Umbilical cord (tissue), 2 donors: ENCODE data around the gene CD4. TPM values are rescaled to one million over a fixed set of nuclear protein-coding genes. Genes with fewer than 3 reads are reported as not detected.
"Not testable (repeated sequence)": the region's sequence is repeated elsewhere in the genome, so short reads cannot be mapped to it uniquely, and the experiment has no call there.

ENCODE experiments used
- DNase-seq: peaks from one replicate; pipeline ENCODE4 v3.0.0-alpha.2; 2015; ENCODE audit warnings: low spot score
- total RNA-seq: library from RNA; depleted of rRNA; stranded (reverse); fragments of >200 nt; gene quantifications from one replicate; pipeline ENCODE4 v1.2.3, GENCODE V29; 2014; ENCODE audit warnings: low replicate concordance; ENCODE audit not compliant: insufficient read depth

The CD4 gene
- 10.4 TPM for total RNA-seq

DNA sequence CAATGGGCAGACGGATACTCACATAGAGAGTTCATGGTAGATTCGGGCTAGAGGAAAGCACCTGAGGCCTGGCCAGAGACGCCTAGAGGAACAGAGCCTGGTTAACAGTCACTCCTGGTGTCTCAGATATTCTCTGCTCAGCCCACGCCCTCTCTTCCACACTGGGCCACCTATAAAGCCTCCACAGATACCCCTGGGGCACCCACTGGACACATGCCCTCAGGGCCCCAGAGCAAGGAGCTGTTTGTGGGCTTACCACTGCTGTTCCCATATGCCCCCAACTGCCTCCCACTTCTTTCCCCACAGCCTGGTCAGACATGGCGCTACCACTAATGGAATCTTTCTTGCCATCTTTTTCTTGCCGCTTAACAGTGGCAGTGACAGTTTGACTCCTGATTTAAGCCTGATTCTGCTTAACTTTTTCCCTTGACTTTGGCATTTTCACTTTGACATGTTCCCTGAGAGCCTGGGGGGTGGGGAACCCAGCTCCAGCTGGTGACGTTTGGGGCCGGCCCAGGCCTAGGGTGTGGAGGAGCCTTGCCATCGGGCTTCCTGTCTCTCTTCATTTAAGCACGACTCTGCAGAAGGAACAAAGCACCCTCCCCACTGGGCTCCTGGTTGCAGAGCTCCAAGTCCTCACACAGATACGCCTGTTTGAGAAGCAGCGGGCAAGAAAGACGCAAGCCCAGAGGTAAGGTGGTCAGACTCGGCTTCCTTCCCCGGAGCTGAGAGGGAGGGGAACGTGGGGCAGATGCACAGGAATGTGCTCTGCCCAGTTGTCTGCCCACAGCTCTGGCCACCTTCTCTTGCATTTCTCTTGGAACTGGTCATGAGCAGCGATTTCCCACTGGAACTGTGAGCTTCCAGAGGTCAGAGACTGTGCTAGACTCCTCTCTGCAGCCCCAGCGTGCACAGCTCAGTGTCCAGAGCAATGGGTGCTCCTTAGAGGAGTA lies at the start of gene CD4:
Gene CD4, plus strand, starts transcription at position 557 of the 953 bp plus-strand sequence. CDS start 10,611 bp downstream, outside the sequence.
- DNase-seq = peak; percentile 81

- DNase-seq = not testable (repeated sequence)
Measured at GRCh38 chr12:6742080-6742479, 47.2 kb upstream of the CD4 start.

GRCh38 chr12:6742834-6743233 lies 46.5 kb upstream of the CD4 start:
- DNase-seq = no peak

DNA sequence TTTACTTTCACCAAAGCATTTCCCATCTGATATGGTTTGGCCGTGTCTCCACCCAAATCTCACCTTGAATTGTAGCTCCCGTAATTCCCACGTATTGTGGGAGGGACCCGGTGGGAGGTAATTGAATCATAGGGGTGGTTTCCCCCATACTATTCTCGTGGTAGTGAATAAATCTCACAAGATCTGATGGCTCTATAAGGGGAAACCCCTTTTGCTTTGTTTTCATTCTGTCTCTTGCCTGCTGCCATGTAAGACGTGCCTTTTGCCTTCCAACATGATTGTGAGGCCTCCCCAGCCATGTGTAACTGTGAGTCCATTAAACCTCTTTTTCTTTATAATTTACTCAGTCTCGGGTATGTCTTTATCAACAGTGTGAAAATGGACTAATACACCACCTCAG lies 46.0 kb upstream of the CD4 start:
- DNase-seq = not testable (repeated sequence)

GRCh38 chr12:6745741-6746525 lies 43.4 kb upstream of the CD4 start:
- no peak for DNase-seq

- DNase-seq = no peak
Measured at GRCh38 chr12:6747216-6747615, 42.1 kb upstream of the CD4 start.

GRCh38 chr12:6748761-6749160 lies 40.6 kb upstream of the CD4 start:
- no peak for DNase-seq

DNA sequence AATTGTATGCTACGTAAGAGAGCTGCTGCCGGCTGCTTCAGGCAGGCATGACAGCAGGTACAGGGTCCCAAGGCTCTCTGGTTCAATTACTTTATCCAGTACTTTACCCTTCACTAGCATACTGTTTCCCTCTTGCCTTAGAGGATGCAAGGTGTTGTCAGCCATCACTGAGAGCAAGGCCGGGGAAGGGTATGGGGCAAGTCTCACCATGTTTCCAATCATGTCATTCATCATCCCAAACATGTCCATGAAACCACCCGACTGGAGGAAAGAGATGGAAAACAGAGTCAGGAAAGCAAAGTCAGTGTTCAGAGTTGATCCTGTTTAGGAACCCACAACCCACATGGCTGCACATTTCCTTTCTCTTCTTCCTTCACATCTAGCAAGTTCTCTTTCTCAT lies 38.8 kb upstream of the CD4 start:
- no peak for DNase-seq

- no peak for DNase-seq
Measured at GRCh38 chr12:6751767-6752166, 37.6 kb upstream of the CD4 start.

DNA sequence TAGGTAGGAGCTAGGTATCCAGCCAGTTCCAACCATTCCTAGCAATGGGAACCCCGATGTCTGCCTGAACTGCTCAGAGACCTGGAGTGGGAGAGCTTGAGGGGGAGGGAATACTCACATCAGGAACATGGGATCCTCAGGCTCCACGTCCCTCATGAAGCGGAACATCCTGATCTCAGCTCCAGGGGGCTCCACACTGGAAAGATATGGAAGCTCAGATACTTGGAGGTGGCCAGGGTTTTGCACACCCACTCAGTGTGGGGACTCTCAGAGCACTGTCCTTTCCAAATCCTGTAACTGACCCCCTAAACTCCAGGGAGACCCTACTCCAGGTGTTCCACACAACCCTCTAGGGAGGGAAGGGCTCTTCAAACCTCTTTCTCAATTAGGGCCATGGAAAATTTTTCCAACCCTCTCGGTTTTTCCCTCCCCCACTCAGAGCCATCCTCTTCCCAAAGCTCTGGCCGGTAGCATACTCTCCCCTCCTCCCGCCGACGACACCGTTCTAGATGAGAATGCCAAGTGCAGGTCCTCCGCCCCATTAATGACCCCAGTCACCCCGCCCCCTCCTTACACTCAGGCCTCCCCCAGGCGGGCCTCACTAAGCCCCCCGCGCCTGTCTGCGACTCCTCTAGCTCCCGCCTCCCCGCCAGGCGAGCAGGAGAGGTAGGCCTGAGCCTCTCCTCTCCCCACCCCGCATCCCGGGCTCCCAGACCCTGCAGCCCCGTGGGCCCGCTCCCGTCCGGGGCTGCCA lies 37.0 kb upstream of the CD4 start:
- DNase-seq = peak; percentile 74

GRCh38 chr12:6752921-6753771 lies 36.2 kb upstream of the CD4 start, which contains the start of gene MLF2:
Gene MLF2, minus strand, starts transcription at chr12:6753141. Its CDS starts 807 bp downstream, at chr12:6752334.
- peak; percentile 100 for DNase-seq

GRCh38 chr12:6753772-6754356 lies 35.5 kb upstream of the CD4 start:
- no peak for DNase-seq

GRCh38 chr12:6754411-6754810 lies 34.9 kb upstream of the CD4 start:
- no peak for DNase-seq

DNA sequence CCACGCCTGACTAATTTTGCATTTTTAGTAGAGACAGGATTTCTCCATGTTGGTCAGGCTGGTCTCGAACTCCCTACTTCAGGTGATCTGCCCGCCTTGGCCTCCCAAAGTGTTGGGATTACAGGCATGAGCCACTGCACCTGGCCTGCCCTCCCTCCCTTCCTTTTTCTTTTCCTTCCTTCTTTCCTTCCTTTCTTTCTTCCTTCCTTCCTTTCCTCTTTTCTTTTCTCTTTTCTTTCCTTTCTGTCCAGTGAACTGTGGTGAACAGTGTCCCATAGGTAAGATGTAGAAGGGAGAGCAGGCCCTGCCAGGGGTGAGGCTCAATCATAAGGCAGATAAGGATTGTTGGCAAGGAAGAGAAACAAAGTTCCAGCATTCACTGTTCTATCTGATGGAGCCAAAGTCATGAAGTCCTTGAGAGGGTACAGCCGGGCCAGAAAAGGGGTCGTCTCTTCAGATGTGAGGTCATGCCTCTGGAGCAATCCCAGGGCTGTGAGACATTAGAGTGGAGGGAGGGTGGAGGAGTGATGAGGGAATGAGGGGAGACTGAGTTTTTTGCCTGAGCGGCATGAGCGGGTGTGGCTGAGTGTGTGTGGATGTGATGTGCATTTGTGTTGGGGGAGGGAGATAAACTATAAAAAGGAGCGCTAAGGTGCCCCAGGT lies 32.2 kb upstream of the CD4 start:
- no peak for DNase-seq

GRCh38 chr12:6758506-6759095 lies 30.7 kb upstream of the CD4 start:
- DNase-seq = no peak

GRCh38 chr12:6759741-6760140 lies 29.6 kb upstream of the CD4 start:
- DNase-seq = no peak

GRCh38 chr12:6763380-6763779 lies 25.9 kb upstream of the CD4 start:
- DNase-seq = no peak

DNA sequence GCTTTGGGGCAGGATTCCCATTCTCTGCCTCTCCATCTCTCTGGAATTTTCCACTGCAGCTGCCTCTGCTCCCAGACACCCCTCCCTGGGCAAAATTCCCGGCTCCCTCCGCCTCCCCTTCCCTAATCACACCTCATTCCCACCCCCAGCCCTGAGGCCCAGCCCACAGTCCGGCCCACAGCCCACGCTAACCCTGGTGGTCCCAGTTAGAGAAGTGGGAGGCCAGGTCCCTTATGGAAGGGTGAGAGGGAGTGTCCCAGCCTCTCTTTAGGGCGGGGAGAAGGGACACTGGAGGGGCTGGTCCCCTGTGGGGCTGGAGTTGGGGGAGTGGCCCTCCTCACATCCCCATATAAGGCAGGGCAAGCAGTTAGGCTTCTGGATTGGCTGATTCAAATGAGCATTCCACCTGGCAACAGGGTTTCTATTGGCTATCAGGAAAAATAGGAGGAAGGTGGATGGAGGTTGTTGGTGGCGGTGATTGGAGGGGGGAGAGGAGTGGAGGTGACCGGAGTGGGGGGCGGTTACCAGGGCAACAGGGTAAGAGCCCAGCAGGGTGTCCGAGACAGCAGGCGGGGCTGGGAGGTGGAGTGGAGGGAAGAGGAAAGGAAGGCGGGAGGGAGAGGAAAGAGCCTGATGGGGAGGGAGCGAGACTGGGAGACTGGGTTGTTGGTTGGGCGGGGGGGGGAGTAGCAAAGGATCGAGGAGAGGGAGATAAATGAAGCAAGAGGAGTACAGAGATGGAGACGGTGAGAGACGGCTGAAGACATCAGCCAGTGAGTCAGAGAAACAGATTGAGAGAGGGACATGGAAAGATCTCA lies 25.1 kb upstream of the CD4 start:
- DNase-seq = peak; percentile 100
